ENCODE measurements around the gene SUSD1.
"Not testable (repeated sequence)": the region's sequence is repeated elsewhere in the genome, so short reads cannot be mapped to it uniquely, and the experiment has no call there.

Gene SUSD1

GRCh38 chr9:112194969-112195431 lies 19.9 kb upstream of the SUSD1 start:
- H3K4me2 ChIP-seq: no peak overlapping the region
- H3K4me1 ChIP-seq (ENCODE audit: low read depth, poor library complexity, severe bottlenecking): no peaks in the 10 kb centered on the region
- no peak overlapping the region for H2AFZ ChIP-seq (ENCODE audit: low read depth)
- H3K36me3 ChIP-seq (ENCODE audit: insufficient read depth): no peaks in the 10 kb centered on the region
- no peak overlapping the region for H3K27ac ChIP-seq
- no peaks in the 10 kb centered on the region for H4K20me1 ChIP-seq (ENCODE audit: insufficient read depth)
- H3K9ac ChIP-seq: no peak overlapping the region
- no peak overlapping the region for H3K4me3 ChIP-seq (IDR thresholded peaks at IDR 0.05; ENCODE audit: insufficient read depth, low read depth, low read length)
- no peak for TF ChIP-seq CTCF (conservative IDR thresholded peaks at IDR 0.05; ENCODE audit: low read depth, low read length)
- no peaks in the 10 kb centered on the region for H3K79me2 ChIP-seq (ENCODE audit: insufficient read depth, low read depth)
- no peaks in the 10 kb centered on the region for H3K27me3 ChIP-seq (ENCODE audit: insufficient read depth, low read depth)

GRCh38 chr9:112193572-112194288 lies 18.6 kb upstream of the SUSD1 start:
- Histone ChIP-seq H3K4me3 (IDR thresholded peaks at IDR 0.05; ENCODE audit: insufficient read depth, low read depth, low read length) (no peak overlapping the region), H3K36me3 (ENCODE audit: insufficient read depth) (no peaks in the 10 kb centered on the region), H3K4me1 (ENCODE audit: low read depth, poor library complexity, severe bottlenecking) (peaks cover 3% of the 10 kb centered on the region), H3K27ac (no peak overlapping the region), H3K4me2 (no peak overlapping the region), H3K9ac (no peak overlapping the region), H4K20me1 (ENCODE audit: insufficient read depth) (no peaks in the 10 kb centered on the region), H3K27me3 (ENCODE audit: insufficient read depth, low read depth) (no peaks in the 10 kb centered on the region), H2AFZ (ENCODE audit: low read depth) (no peak overlapping the region), H3K79me2 (ENCODE audit: insufficient read depth, low read depth) (no peaks in the 10 kb centered on the region)
- no peak for TF ChIP-seq CTCF (conservative IDR thresholded peaks at IDR 0.05; ENCODE audit: low read depth, low read length)

GRCh38 chr9:112190320-112190719 lies 15.2 kb upstream of the SUSD1 start:
- H3K4me2 ChIP-seq; H3K36me3 ChIP-seq (ENCODE audit: insufficient read depth); H3K4me3 ChIP-seq (IDR thresholded peaks at IDR 0.05; ENCODE audit: insufficient read depth, low read depth, low read length); H3K79me2 ChIP-seq (ENCODE audit: insufficient read depth, low read depth); H3K27me3 ChIP-seq (ENCODE audit: insufficient read depth, low read depth); H2AFZ ChIP-seq (ENCODE audit: low read depth); H3K27ac ChIP-seq; H4K20me1 ChIP-seq (ENCODE audit: insufficient read depth); H3K9ac ChIP-seq: not testable (repeated sequence)
- H3K4me1 ChIP-seq (ENCODE audit: low read depth, poor library complexity, severe bottlenecking): peaks cover 34% of the 10 kb centered on the region

- H3K4me1 ChIP-seq (ENCODE audit: low read depth, poor library complexity, severe bottlenecking): peaks cover 34% of the 10 kb centered on the region
- no peak for TF ChIP-seq CTCF (conservative IDR thresholded peaks at IDR 0.05; ENCODE audit: low read depth, low read length)
- H3K27me3 ChIP-seq (ENCODE audit: insufficient read depth, low read depth): no peaks in the 10 kb centered on the region
- no peak overlapping the region for H3K9ac ChIP-seq
- H3K79me2 ChIP-seq (ENCODE audit: insufficient read depth, low read depth): no peaks in the 10 kb centered on the region
- no peak overlapping the region for H3K4me2 ChIP-seq
- no peak overlapping the region for H3K4me3 ChIP-seq (IDR thresholded peaks at IDR 0.05; ENCODE audit: insufficient read depth, low read depth, low read length)
- no peaks in the 10 kb centered on the region for H3K36me3 ChIP-seq (ENCODE audit: insufficient read depth)
- H2AFZ ChIP-seq (ENCODE audit: low read depth): no peak overlapping the region
- H4K20me1 ChIP-seq (ENCODE audit: insufficient read depth): no peaks in the 10 kb centered on the region
- no peak overlapping the region for H3K27ac ChIP-seq
Observed at GRCh38 chr9:112188884-112189283, 13.8 kb upstream of the SUSD1 start.

DNA sequence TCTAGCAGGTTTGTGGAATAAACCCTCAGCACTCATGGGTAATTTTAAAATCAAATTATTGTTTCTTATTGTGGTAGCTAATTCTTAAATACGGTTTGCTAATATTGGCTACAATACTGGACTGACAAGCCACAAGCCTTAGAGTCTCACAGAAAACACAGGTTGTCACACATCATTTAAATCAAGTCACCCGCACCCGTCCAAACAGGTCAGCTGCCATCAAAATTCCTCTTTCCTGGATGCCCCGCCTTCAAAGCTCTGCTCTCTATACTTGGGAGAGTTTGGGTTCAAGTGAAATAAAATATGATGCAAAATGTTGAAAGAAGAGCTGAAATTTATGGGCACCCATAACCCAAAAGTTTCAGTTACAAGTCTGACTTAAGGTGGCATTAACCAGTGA lies 12.3 kb upstream of the SUSD1 start:
- no peak for TF ChIP-seq CTCF (conservative IDR thresholded peaks at IDR 0.05; ENCODE audit: low read depth, low read length)
- Histone ChIP-seq H3K4me1 (ENCODE audit: low read depth, poor library complexity, severe bottlenecking) (peaks cover 34% of the 10 kb centered on the region), H3K79me2 (ENCODE audit: insufficient read depth, low read depth) (no peaks in the 10 kb centered on the region), H3K4me3 (IDR thresholded peaks at IDR 0.05; ENCODE audit: insufficient read depth, low read depth, low read length) (no peak overlapping the region), H4K20me1 (ENCODE audit: insufficient read depth) (no peaks in the 10 kb centered on the region), H2AFZ (ENCODE audit: low read depth) (peak overlapping the region; percentile 9; the same call in 1 of the 2 replicates), H3K4me2 (peak overlapping the region; percentile 92), H3K9ac (peak overlapping the region; percentile 16; the same call in 1 of the 2 replicates), H3K36me3 (ENCODE audit: insufficient read depth) (no peaks in the 10 kb centered on the region), H3K27ac (peak overlapping the region; percentile 42), H3K27me3 (ENCODE audit: insufficient read depth, low read depth) (no peaks in the 10 kb centered on the region)
